Kidney epithelial cell (primary cell): ENCODE data around the gene PREX1. TPM values are rescaled to one million over a fixed set of nuclear protein-coding genes. Genes with fewer than 3 reads are reported as not detected.

Experiments used
- DNase-seq: peaks from one replicate; pipeline ENCODE4 v3.0.0-alpha.2; 2010; ENCODE audit warnings: low read depth
- H3K27me3 ChIP-seq: 2 replicates; pipeline ENCODE4 v1.6.0; 2011; ENCODE audit warnings: low read length; ENCODE audit not compliant: control insufficient read depth, insufficient read depth
- H3K36me3 ChIP-seq: 2 replicates; pipeline ENCODE4 v1.5.1; 2011; ENCODE audit warnings: low read length; ENCODE audit not compliant: control insufficient read depth, insufficient read depth
- H3K4me3 ChIP-seq: 2 replicates; pipeline ENCODE4 v1.5.1; 2011; ENCODE audit warnings: low read depth, mild to moderate bottlenecking, control low read depth, low read length
- total RNA-seq: library from RNA; depleted of rRNA; stranded (reverse); fragments of >200 nt; gene quantifications from 2 replicates; pipeline ENCODE4 v1.2.3, GENCODE V29; 2015
- TF ChIP-seq, protein P1 (sequence below): IDR thresholded peaks from 2 replicates; pipeline ENCODE4 v1.5.1; 2011; ENCODE audit warnings: mild to moderate bottlenecking, moderate library complexity, low read length, control low read depth, inconsistent platforms; ENCODE audit not compliant: insufficient read depth, poor library complexity, severe bottlenecking

PREX1 gene
- total RNA-seq, 1 donor from 2014 or later = 3.5 TPM

DNA sequence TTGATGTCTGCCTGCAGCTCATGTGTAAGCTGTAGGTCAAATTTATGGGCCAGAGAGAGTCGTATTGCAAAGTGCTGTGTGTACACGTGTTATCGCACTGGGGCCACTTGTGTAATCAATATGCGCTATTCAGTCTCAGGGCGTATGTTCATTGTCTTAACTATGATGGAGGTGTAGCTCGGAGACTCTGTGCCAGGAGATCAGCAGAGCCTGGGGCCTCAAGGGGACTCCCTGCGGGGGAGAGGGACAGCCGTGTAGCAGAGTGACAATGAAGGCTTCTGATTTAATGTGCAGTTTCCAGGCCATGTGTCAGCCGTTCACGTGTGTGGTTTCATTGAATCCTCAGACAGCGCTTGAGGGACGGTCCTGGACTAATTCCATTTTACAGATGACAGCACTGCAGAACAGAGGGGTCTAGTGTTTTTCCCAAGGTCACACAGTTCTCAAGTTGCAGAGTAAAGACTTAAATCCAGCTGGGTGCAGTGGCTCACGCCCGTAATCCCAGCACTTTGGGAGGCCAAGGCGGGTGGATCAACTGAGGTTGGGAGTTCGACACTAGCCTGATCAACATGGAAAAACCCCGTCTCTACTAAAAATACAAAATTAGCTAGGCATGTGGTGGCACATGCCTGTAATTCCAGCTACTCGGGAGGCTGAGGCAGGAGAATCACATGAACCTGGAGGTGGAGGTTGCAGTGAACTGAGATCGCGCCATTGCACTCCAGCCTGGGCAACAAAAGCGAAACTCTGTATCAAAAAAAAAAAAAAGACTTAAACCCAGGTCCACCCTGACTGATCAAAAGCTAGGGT is 242.5 kb downstream of the PREX1 start:
- TF ChIP-seq, protein P1, sequence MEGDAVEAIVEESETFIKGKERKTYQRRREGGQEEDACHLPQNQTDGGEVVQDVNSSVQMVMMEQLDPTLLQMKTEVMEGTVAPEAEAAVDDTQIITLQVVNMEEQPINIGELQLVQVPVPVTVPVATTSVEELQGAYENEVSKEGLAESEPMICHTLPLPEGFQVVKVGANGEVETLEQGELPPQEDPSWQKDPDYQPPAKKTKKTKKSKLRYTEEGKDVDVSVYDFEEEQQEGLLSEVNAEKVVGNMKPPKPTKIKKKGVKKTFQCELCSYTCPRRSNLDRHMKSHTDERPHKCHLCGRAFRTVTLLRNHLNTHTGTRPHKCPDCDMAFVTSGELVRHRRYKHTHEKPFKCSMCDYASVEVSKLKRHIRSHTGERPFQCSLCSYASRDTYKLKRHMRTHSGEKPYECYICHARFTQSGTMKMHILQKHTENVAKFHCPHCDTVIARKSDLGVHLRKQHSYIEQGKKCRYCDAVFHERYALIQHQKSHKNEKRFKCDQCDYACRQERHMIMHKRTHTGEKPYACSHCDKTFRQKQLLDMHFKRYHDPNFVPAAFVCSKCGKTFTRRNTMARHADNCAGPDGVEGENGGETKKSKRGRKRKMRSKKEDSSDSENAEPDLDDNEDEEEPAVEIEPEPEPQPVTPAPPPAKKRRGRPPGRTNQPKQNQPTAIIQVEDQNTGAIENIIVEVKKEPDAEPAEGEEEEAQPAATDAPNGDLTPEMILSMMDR = no peak
- Histone ChIP-seq H3K36me3 (no peaks in the 10 kb centered on the region), H3K27me3 (peaks cover 23% of the 10 kb centered on the region), H3K4me3 (no peak overlapping the region)
- no peak for DNase-seq

DNA sequence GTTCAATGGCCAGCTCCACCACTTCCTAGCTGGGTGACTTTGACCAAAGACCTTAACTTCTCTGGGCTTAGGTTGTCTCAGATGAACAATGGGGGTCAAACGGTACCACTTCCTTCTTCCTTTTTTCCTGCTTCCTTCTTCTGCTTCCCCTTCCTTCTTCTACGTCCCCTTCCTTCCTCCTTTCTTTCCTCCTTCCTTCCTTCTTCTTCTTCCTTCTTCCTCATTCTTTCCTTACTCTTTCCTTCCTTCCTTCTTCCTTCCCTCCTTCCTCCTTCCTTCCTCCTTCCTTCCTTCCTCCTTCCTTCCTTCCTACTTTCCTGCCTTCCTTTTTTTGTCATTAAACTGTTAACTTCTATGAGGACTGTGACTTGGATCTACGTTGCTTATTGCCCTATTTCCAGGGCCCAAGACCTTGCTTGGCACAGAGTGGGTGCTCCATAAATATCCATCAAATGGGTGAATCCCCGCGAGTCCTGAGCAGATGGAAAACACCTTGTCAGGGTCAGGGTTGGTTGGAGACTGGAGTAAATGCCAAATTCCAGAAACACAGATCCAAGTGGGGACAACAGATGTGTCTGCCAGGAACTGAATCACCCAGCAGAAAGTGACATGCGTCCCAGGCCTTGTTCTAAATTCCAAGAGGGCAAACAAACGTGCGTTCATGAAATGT is 243.3 kb downstream of the PREX1 start:
- Histone ChIP-seq H3K27me3 (peaks cover 23% of the 10 kb centered on the region), H3K4me3 (no peak overlapping the region), H3K36me3 (no peaks in the 10 kb centered on the region)
- no peak for DNase-seq
- TF ChIP-seq, protein P1 = no peak

DNA sequence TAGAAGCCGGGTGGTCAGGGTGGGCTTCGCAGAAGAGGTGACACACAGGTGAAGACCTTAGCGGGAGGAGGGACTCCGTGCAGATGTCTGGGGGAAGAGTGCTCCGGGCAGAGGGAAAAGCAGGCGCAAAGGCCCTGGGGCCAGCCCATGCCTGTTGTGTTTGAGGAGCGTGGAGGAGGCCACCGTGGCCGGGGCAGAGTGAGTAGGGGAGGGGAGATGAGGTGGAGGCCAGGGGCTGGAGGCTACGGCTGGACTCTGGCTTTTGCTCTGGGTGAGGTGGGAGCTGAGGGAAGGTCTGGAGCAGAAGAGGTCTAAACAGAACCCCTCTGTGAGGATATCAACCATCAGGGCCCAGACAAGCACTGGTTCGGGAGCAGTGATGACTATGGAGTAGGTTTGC is 244.0 kb downstream of the PREX1 start:
- H3K36me3 ChIP-seq = no peaks in the 10 kb centered on the region
- TF ChIP-seq, protein P1 = no peak
- no peak for DNase-seq
- no peak overlapping the region for H3K4me3 ChIP-seq
- peaks cover 23% of the 10 kb centered on the region for H3K27me3 ChIP-seq

DNA sequence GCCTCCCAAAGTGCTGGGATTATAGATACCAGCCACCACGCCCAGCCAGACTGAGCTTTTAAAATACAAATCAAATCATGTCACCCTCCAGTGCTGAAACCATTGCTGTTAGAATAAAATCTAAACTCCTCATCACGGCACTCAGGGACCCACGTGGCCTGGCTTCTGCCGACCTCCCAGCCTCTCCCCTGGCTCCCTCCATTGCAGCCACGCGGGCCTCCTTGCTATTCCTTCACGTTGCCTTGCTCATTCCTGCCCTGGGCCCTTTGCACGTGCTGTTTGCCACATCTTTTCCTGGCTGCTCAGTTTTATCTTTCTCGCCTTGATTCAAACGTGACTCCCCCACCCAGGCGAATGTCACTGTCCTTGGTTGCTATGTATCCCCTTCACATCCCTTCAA is 244.6 kb downstream of the PREX1 start:
- Histone ChIP-seq H3K36me3 (no peaks in the 10 kb centered on the region), H3K4me3 (no peak overlapping the region), H3K27me3 (peaks cover 23% of the 10 kb centered on the region)
- TF ChIP-seq, protein P1 = no peak
- no peak for DNase-seq

DNA sequence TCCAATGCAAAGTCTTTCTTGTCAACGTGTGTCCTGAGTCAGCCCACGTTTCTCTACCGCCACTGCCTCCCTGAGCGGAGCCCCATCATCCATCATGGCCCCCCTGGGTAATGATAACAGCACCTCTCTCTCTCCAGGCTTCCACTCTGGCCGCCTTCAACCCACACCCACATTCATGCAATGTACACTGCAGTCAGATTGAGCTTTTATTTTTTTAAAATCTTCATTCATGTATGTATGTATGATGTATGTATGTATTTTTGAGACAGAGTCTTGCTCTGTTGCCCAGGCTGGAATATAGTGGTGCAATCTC is 245.2 kb downstream of the PREX1 start:
- H3K4me3 ChIP-seq = no peak overlapping the region

More for the DNA sequence above, 245.2 kb downstream of the PREX1 start:
- no peak for DNase-seq
- no peaks in the 10 kb centered on the region for H3K36me3 ChIP-seq
- TF ChIP-seq, protein P1 = no peak
- H3K27me3 ChIP-seq = peaks cover 23% of the 10 kb centered on the region
